Measurements from ENCODE around the gene UBR1.

UBR1 gene

DNA sequence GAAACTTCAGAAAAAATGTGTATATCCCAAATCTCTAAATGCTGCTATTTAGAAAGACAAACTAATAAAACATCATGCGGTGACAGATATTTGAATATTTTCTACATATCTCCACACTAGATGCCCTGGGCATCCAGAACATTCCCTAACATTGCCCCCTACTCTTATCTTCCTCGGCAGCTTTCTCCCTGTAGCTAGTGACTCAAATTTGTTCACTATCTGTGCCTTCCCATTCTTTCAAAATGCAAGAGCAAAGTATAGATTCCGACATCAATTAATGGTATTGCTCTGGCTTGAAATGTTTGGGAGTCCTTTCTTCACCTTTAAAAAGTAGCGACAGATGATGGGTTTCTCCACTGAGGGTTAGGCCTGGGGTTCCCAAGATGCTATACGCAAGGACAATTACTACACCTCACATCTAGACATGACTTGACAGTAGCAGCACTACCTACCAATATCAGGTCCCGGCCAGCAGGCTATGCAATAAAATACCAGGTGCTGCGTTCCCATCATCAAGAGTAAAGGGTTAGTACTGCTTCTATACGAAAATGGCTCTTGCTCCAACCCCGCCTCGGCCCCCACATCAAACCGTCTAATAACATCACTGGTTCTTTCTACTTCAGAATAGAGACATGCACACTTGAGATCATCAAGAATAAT lies 631 bp downstream of the UBR1 start:
- no peak for FAIRE-seq
- no peak for TF ChIP-seq POLR2A (IDR thresholded peaks at IDR 0.05; ENCODE audit: low read depth, low read length)
- no peak for TF ChIP-seq TAF1 (IDR thresholded peaks at IDR 0.05; ENCODE audit: borderline replicate concordance, low read depth, low read length)
- TF ChIP-seq POLR2AphosphoS5 (IDR thresholded peaks at IDR 0.05; ENCODE audit: low read depth, low read length), result no peak
- DNase-seq (ENCODE audit: insufficient read length), result no peak

DNA sequence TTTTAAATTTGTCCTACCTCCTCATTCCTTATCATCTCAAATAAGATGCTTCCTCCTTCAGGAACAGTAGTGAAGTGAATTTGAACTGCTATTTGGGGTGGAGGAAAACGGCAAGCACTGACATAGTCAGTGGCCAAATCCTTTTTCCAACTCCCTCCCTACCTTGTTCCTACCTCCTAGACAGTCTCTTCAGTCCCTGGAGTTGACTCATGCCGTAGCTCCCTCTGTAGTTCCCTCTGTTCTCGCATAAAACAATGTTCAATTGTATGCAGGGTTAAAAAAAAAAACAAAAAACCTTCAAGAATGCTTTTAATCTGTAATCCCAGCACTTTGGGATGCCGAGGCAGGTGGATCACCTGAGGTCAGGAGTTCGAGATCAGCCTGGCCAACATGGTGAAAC lies 1.4 kb downstream of the UBR1 start:
- no peak for TF ChIP-seq POLR2AphosphoS5 (IDR thresholded peaks at IDR 0.05; ENCODE audit: low read depth, low read length)
- no peak for TF ChIP-seq POLR2A (IDR thresholded peaks at IDR 0.05; ENCODE audit: low read depth, low read length)
- TF ChIP-seq TAF1 (IDR thresholded peaks at IDR 0.05; ENCODE audit: borderline replicate concordance, low read depth, low read length), result no peak
- FAIRE-seq, result no peak
- no peak for DNase-seq (ENCODE audit: insufficient read length)

DNA sequence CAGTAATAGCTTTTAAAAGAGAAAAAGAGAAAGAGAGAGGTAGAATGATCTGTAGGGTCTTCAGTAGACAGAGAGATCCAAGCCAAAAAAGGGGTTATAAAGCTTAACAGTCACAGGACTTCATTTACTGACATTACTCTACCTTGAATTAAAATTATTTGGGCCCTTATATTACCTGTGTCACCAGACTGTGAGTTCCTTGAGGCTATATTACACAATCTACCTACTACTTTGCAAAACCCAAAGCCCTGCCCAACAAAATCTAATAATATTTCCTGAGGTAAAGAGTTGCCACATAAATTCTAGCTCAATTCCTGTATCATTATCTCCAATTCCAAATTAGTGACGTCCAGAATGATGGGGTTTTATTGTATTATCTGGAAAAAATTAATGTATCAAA lies 1.9 kb downstream of the UBR1 start:
- TF ChIP-seq POLR2AphosphoS5 (IDR thresholded peaks at IDR 0.05; ENCODE audit: low read depth, low read length), result no peak
- TF ChIP-seq TAF1 (IDR thresholded peaks at IDR 0.05; ENCODE audit: borderline replicate concordance, low read depth, low read length), result no peak
- TF ChIP-seq POLR2A (IDR thresholded peaks at IDR 0.05; ENCODE audit: low read depth, low read length), result no peak
- FAIRE-seq, result no peak
- DNase-seq (ENCODE audit: insufficient read length), result no peak

DNA sequence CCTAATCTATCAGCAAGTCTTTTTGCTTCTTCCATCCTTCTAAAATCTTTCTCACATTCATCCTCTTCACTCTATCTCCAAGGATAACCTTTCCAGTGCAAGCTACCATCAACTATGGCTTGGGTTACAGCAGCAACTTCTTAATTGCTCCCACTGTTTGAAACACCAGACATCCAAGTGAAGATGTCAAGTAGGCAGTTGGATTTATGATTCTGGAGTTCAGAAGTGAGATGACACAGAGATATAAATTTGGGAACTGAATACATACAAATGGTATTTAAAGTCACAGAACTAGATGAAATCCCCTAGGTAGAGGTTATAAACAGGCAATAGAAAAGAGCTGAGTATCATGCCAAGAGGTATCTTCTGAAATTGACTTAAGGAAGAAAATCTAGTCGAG lies 3.7 kb downstream of the UBR1 start:
- no peak for FAIRE-seq

DNA sequence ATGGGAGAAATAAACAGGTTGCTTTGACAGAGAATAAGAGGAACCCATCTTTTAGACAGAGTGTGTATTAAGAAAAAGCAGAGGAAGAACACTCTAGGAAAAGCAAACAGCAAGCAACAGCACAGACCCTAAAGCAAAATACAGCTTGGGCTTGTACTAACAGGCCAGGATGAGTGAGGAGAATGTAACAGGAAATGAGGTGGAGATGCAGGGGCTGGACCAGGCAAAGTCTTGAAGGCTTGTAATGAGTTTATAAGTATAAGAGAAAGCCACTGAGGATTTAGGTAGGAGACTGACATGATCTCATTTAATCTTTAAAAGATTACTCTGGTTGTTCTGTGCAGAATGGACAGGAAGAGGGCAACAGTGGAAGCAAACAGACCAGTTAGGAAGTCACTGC lies 4.9 kb downstream of the UBR1 start:
- FAIRE-seq (no peak), DNase-seq (ENCODE audit: insufficient read length) (no peak)
- TF ChIP-seq TAF1 (IDR thresholded peaks at IDR 0.05; ENCODE audit: borderline replicate concordance, low read depth, low read length) (no peak), POLR2AphosphoS5 (IDR thresholded peaks at IDR 0.05; ENCODE audit: low read depth, low read length) (no peak), POLR2A (IDR thresholded peaks at IDR 0.05; ENCODE audit: low read depth, low read length) (no peak)

More for the DNA sequence above, 3.7 kb downstream of the UBR1 start:
- no peak for TF ChIP-seq TAF1 (IDR thresholded peaks at IDR 0.05; ENCODE audit: borderline replicate concordance, low read depth, low read length)
- no peak for DNase-seq (ENCODE audit: insufficient read length)

- TF ChIP-seq TAF1 (IDR thresholded peaks at IDR 0.05; ENCODE audit: borderline replicate concordance, low read depth, low read length), result no peak
- no peak for DNase-seq (ENCODE audit: insufficient read length)
- no peak for FAIRE-seq
Observed at GRCh38 chr15:43099105-43099845, 6.6 kb downstream of the UBR1 start.

DNA sequence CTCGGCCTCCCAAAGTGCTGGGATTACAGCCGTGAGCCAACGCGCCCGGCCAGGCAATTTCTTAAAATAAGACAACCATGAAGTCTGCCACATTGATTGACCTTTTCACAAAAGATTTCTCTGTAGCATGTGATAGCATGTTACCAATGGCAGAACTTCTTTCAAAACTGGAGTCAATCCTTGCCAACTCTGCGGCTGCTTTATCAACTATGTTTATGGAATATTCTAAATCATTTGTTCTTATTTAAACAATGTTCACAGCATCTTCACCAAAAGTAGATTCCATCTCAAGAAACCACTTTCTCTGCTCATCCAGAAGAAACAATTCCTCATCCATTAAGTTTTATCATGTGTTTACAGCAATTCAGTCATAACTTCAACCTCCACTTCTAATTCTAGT lies 9.4 kb downstream of the UBR1 start:
- DNase-seq (ENCODE audit: insufficient read length) (no peak), FAIRE-seq (no peak)
- no peak for TF ChIP-seq POLR2A (IDR thresholded peaks at IDR 0.05; ENCODE audit: low read depth, low read length)
- no peak for TF ChIP-seq POLR2AphosphoS5 (IDR thresholded peaks at IDR 0.05; ENCODE audit: low read depth, low read length)
- no peak for TF ChIP-seq TAF1 (IDR thresholded peaks at IDR 0.05; ENCODE audit: borderline replicate concordance, low read depth, low read length)

GRCh38 chr15:43095708-43096347 lies 10.0 kb downstream of the UBR1 start:
- TF ChIP-seq POLR2AphosphoS5 (IDR thresholded peaks at IDR 0.05; ENCODE audit: low read depth, low read length) (no peak), TAF1 (IDR thresholded peaks at IDR 0.05; ENCODE audit: borderline replicate concordance, low read depth, low read length) (no peak), POLR2A (IDR thresholded peaks at IDR 0.05; ENCODE audit: low read depth, low read length) (no peak)
- DNase-seq (ENCODE audit: insufficient read length), result no peak
- FAIRE-seq, result no peak

DNA sequence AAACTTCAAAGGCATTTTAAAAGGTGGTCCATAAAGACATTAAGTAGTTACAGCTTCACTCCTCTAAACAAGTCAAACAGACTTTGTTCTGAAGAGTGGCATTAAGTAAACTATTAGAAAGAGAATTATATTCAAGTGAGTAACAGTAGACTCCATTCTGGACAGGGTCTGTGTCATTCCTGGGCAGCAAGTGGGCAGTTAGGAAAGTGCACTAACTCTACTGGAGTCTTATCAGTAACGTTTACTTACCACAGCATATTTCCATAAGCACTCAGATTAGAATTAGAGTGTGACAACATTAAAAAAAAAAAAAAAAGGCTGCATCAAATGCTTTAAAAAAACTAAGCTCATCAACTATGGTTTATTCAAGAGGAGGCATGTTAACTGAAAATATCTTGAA lies 10.6 kb downstream of the UBR1 start:
- no peak for TF ChIP-seq POLR2AphosphoS5 (IDR thresholded peaks at IDR 0.05; ENCODE audit: low read depth, low read length)
- TF ChIP-seq POLR2A (IDR thresholded peaks at IDR 0.05; ENCODE audit: low read depth, low read length), result no peak
- TF ChIP-seq TAF1 (IDR thresholded peaks at IDR 0.05; ENCODE audit: borderline replicate concordance, low read depth, low read length), result no peak
- FAIRE-seq (no peak), DNase-seq (ENCODE audit: insufficient read length) (no peak)

- DNase-seq (ENCODE audit: insufficient read length) (no peak), FAIRE-seq (no peak)
- TF ChIP-seq POLR2A (IDR thresholded peaks at IDR 0.05; ENCODE audit: low read depth, low read length) (no peak), TAF1 (IDR thresholded peaks at IDR 0.05; ENCODE audit: borderline replicate concordance, low read depth, low read length) (no peak), POLR2AphosphoS5 (IDR thresholded peaks at IDR 0.05; ENCODE audit: low read depth, low read length) (no peak)
Observed at GRCh38 chr15:43094416-43095030, 11.3 kb downstream of the UBR1 start.

GRCh38 chr15:43093026-43093425 lies 12.8 kb downstream of the UBR1 start:
- no peak for DNase-seq (ENCODE audit: insufficient read length)
- TF ChIP-seq TAF1 (IDR thresholded peaks at IDR 0.05; ENCODE audit: borderline replicate concordance, low read depth, low read length) (no peak), POLR2A (IDR thresholded peaks at IDR 0.05; ENCODE audit: low read depth, low read length) (no peak), POLR2AphosphoS5 (IDR thresholded peaks at IDR 0.05; ENCODE audit: low read depth, low read length) (no peak)
- FAIRE-seq, result no peak

GRCh38 chr15:43091859-43092258 lies 14.0 kb downstream of the UBR1 start:
- TF ChIP-seq TAF1 (IDR thresholded peaks at IDR 0.05; ENCODE audit: borderline replicate concordance, low read depth, low read length) (no peak), POLR2AphosphoS5 (IDR thresholded peaks at IDR 0.05; ENCODE audit: low read depth, low read length) (no peak), POLR2A (IDR thresholded peaks at IDR 0.05; ENCODE audit: low read depth, low read length) (no peak)
- DNase-seq (ENCODE audit: insufficient read length) (no peak), FAIRE-seq (no peak)

Data from GM12892 (cell line).